ENCODE measurements around the gene IL19. TPM values are rescaled to one million over a fixed set of nuclear protein-coding genes. Genes with fewer than 3 reads are reported as not detected.

Gene IL19
- total and polyA plus RNA-seq, 12 donors = not detected

DNA sequence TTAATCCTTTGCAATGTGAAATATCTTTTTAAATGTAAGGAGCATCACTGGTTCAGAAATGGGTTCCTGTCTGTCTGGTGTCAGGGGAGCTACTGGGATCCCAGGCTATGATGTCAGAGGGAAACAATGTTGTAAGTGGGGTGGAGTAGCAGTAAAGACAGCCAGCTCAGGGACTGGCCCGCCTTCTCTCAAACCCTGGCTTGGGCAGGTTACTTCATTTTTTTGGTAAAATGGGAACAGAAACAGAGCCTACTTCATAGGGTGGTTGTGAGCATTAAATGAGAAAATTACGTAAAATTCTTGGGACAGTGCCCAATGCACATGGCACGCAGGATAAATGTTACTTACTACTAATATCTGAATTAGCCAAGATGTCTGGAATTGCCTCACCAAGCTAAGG lies 64.1 kb downstream of the IL19 start:
- TF ChIP-seq POLR2A (IDR thresholded peaks at IDR 0.05) = no peak
- TF ChIP-seq, protein P1, sequence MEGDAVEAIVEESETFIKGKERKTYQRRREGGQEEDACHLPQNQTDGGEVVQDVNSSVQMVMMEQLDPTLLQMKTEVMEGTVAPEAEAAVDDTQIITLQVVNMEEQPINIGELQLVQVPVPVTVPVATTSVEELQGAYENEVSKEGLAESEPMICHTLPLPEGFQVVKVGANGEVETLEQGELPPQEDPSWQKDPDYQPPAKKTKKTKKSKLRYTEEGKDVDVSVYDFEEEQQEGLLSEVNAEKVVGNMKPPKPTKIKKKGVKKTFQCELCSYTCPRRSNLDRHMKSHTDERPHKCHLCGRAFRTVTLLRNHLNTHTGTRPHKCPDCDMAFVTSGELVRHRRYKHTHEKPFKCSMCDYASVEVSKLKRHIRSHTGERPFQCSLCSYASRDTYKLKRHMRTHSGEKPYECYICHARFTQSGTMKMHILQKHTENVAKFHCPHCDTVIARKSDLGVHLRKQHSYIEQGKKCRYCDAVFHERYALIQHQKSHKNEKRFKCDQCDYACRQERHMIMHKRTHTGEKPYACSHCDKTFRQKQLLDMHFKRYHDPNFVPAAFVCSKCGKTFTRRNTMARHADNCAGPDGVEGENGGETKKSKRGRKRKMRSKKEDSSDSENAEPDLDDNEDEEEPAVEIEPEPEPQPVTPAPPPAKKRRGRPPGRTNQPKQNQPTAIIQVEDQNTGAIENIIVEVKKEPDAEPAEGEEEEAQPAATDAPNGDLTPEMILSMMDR (IDR thresholded peaks at IDR 0.05) = no peak
- DNase-seq = peak in 2 of 7 donors; percentile 34 to 38
- H3K4me1 ChIP-seq (replicated peaks in 1 of 2) = no peaks in the 10 kb centered on the region
- no peak overlapping the region for H3K27ac ChIP-seq
- no peaks in the 10 kb centered on the region for H3K27me3 ChIP-seq
- intact Hi-C loops (cut with DNase I) = no loop called here
- H3K36me3 ChIP-seq (replicated peaks in 1 of 2) = no peaks in the 10 kb centered on the region
- no peaks in the 10 kb centered on the region for H3K9me3 ChIP-seq (replicated peaks in 1 of 3)
- H3K4me3 ChIP-seq = no peak overlapping the region
- WGBS, 4 donors = 59 to 69% (median 67%) methylated on average over 3 of the region's 3 CpGs

DNA sequence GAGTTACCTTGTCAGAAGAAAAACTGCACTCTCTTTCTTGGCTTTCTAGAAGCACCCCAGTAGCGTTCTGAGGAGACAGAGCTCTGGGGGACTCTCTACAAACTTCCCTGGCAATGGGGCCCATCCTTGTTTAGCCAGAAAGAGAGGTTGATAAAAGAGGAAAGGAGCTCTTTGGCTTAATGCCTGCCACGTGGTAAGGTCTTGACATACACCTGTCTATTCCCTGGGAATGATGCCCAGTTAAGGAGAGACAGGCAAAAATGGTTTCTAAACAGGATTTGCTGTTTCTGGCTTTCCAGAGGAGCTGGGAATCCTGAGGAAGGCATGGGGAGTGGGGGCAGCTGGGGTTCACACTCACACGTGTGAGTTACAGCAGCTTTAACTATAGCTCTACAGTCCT lies 64.6 kb downstream of the IL19 start:
- Histone ChIP-seq H3K4me1 (replicated peaks in 1 of 2) (no peaks in the 10 kb centered on the region), H3K4me3 (no peak overlapping the region), H3K36me3 (replicated peaks in 1 of 2) (no peaks in the 10 kb centered on the region), H3K27ac (no peak overlapping the region), H3K27me3 (no peaks in the 10 kb centered on the region), H3K9me3 (replicated peaks in 1 of 3) (no peaks in the 10 kb centered on the region)
- intact Hi-C loops (cut with DNase I) = no loop called here
- no peak for TF ChIP-seq POLR2A (IDR thresholded peaks at IDR 0.05)
- TF ChIP-seq, protein P1 (IDR thresholded peaks at IDR 0.05) = no peak
- WGBS, 4 donors = 47 to 64% (median 53%) methylated on average over 3 of the region's 3 CpGs
- no peak for DNase-seq

DNA sequence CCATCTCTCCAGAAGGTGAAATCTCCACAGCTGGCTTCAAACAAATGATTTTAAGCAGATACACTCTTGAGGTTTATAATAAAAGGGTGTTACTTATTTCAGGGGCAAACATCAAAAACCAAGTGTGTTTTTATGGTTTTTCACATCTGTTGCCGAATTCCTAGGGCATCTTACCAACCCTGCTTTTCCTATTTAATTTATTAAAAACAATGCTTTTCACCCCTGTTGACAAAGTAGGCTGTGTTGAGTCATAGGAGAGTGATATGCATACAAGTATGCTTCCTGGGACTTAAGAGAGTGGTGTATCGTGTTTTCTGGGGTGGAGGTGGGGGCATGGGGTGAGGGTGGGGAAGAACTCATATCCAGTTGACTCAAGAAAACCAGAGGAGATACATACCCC lies 65.5 kb downstream of the IL19 start:
- Histone ChIP-seq H3K27me3 (no peaks in the 10 kb centered on the region), H3K4me1 (replicated peaks in 1 of 2) (no peaks in the 10 kb centered on the region), H3K4me3 (no peak overlapping the region), H3K27ac (no peak overlapping the region), H3K36me3 (replicated peaks in 1 of 2) (no peaks in the 10 kb centered on the region), H3K9me3 (replicated peaks in 1 of 3) (no peaks in the 10 kb centered on the region)
- no peak for DNase-seq
- intact Hi-C loops (cut with DNase I) = no loop called here
- TF ChIP-seq, protein P1 (IDR thresholded peaks at IDR 0.05) = no peak
- no peak for TF ChIP-seq POLR2A (IDR thresholded peaks at IDR 0.05)
- WGBS, 4 donors = 56 to 66% (median 61%) methylated on average over 2 of the region's 2 CpGs

DNA sequence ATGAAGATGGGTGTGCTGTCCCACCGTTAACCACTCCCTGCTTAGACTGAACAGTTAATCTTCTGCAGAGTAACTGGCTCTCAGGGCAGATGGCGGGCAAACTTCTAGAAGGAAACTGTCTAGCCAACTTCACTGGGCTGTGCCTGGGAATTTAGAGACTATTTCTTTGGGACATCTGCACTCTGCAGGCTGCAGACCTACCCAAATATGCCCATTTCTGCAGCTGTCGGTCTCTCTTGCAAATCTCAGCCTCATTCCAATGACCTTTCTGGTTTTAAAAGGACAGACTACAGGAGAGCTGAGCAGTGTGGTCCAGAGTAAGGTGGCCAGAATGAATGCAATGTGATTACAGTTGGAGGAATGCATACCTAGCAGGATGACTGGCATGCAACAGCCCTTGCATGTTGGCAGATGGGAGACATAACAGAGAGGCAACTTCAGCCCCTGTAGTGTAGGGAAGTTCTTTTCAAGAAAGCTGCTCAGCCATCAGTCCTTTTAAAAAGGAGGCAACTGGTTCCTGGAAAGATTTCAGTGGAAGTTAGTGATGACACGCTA lies 68.5 kb downstream of the IL19 start:
- TF ChIP-seq POLR2A (IDR thresholded peaks at IDR 0.05) = no peak
- TF ChIP-seq, protein P1 (IDR thresholded peaks at IDR 0.05) = no peak
- 74 to 85% (median 78%) methylated on average over 3 to 4 of the region's 4 CpGs for WGBS, 4 donors
- Histone ChIP-seq H3K27me3 (no peaks in the 10 kb centered on the region), H3K27ac (no peak overlapping the region), H3K4me1 (replicated peaks in 1 of 2) (no peaks in the 10 kb centered on the region), H3K9me3 (replicated peaks in 1 of 3) (no peaks in the 10 kb centered on the region), H3K4me3 (no peak overlapping the region), H3K36me3 (replicated peaks in 1 of 2) (no peaks in the 10 kb centered on the region)
- intact Hi-C loops (cut with DNase I) = no loop called here
- DNase-seq = no peak
